HepG2 (cell line): ENCODE data around the gene DNAJC13. TPM values are rescaled to one million over a fixed set of nuclear protein-coding genes. Genes with fewer than 3 reads are reported as not detected.

Source experiments
- ATAC-seq: fragments of 200-7000 bp; cut with Tn5 transposase; 3 replicates; pipeline ENCODE4 v1.9.1; 2020; ENCODE audit warnings: mild to moderate bottlenecking, moderate library complexity
- BruUV-seq: library from RNA; stranded (reverse); fragments of 400-500 nt; replicated peaks from 2 replicates; lab custom pipeline; 2021; lab: Mats Ljungman, UMichigan
- CTCF ChIA-PET: fragments of 300-600 bp; formaldehyde crosslinking; extraction: SDS; loops from one replicate; lab custom pipeline; 2021; ENCODE audit warnings: low total read pairs, inconsistent platforms, low intra/inter-chr PET ratio; lab: Yijun Ruan, JAX
- POLR2A ChIA-PET: fragments of 350-600 bp; sonication (Branson Sonifier 250); formaldehyde crosslinking; loops from one replicate; lab custom pipeline; 2020; ENCODE audit warnings: antibody characterized with exemption, inconsistent platforms; lab: Yijun Ruan, JAX
- DNase-seq: peaks from one replicate; pipeline ENCODE4 v3.0.0-alpha.2; 2015; ENCODE audit warnings: low spot score
- FAIRE-seq: peaks from 3 replicates; lab custom pipeline; 2011; peaks lifted over from hg19 to GRCh38; lab: Jason Lieb, UNC
- H2AFZ ChIP-seq: one replicate; pipeline ENCODE4 v1.6.1; 2011; ENCODE audit warnings: low read length, inconsistent platforms
- H3K27ac ChIP-seq: fragments of 300-600 bp; 3 replicates; pipeline ENCODE4 v1.8.0; 2011; ENCODE audit warnings: mixed run types, mild to moderate bottlenecking, mixed read lengths, low read length, inconsistent platforms; ENCODE audit not compliant: insufficient read depth; ENCODE audit errors: extremely low read length
- H3K27me3 ChIP-seq, 2 experiments: fragments of 200-600 bp in 1 of 2; 2 replicates in 1 of 2; 3 replicates in 1 of 2; pipeline versions ENCODE4 v1.6.0 to v1.8.0; 2011; ENCODE audit warnings: low read length in 2 of 2, mild to moderate bottlenecking in 2 of 2, moderate library complexity in 2 of 2, inconsistent platforms in 1 of 2; ENCODE audit not compliant: insufficient read depth in 2 of 2, control insufficient read depth in 1 of 2
- H3K36me3 ChIP-seq, 2 experiments: fragments of 200-600 bp in 1 of 2; replicated peaks in 1 of 2; 2 replicates in 1 of 2; 3 replicates in 1 of 2; pipeline versions ENCODE4 v1.5.1 to v1.8.0; 2011; ENCODE audit warnings: low read length in 2 of 2, inconsistent platforms in 1 of 2; ENCODE audit not compliant: insufficient read depth in 2 of 2, control insufficient read depth in 1 of 2
- H3K4me1 ChIP-seq: 2 replicates; pipeline ENCODE4 v1.5.1; 2012; ENCODE audit warnings: low read length, inconsistent platforms; ENCODE audit not compliant: insufficient read depth
- H3K4me2 ChIP-seq: 2 replicates; pipeline ENCODE4 v1.6.0; 2011; ENCODE audit warnings: low read depth, low read length, inconsistent platforms
- H3K4me3 ChIP-seq, 3 experiments: fragments of 200-600 bp in 1 of 3; sonication (generic), shearing (Covaris generic) in 1 of 3; replicated peaks in 1 of 3; 2 replicates each; pipeline ENCODE4 v1.5.1; 2011 to 2016; ENCODE audit warnings: low read length in 3 of 3, inconsistent platforms in 2 of 3, low read depth in 2 of 3, mild to moderate bottlenecking in 2 of 3, control low read depth in 1 of 3, mixed read lengths in 1 of 3; ENCODE audit not compliant: insufficient read depth in 1 of 3
- H3K79me2 ChIP-seq: one replicate; pipeline ENCODE4 v1.6.1; 2011; ENCODE audit warnings: low read length, inconsistent platforms; ENCODE audit not compliant: insufficient read depth
- H3K9ac ChIP-seq: 2 replicates; pipeline ENCODE4 v1.6.0; 2011; ENCODE audit warnings: mild to moderate bottlenecking, low read depth, low read length, inconsistent platforms; ENCODE audit not compliant: insufficient read depth
- H3K9me3 ChIP-seq: 2 replicates; pipeline ENCODE4 v1.5.1; 2012; ENCODE audit warnings: mild to moderate bottlenecking, low read length
- H4K20me1 ChIP-seq: 2 replicates; pipeline ENCODE4 v1.6.0; 2011; ENCODE audit warnings: inconsistent platforms, mild to moderate bottlenecking, low read length, moderate library complexity; ENCODE audit not compliant: insufficient read depth
- EEA1 ChIP-seq: sonication (generic); formaldehyde crosslinking; IDR thresholded peaks from 2 replicates; pipeline ENCODE4 v1.5.1; 2020; ENCODE audit warnings: mild to moderate bottlenecking, missing genetic modification reagents, borderline replicate concordance
- EED ChIP-seq: sonication (generic); formaldehyde crosslinking; IDR thresholded peaks from 2 replicates; pipeline ENCODE4 v1.5.0; 2020; ENCODE audit warnings: mild to moderate bottlenecking, missing genetic modification reagents
- FOXA1 ChIP-seq, 2 experiments: fragments of 450-650 bp in 1 of 2; sonication (generic) in 1 of 2; formaldehyde crosslinking in 1 of 2; IDR thresholded peaks; 2 replicates each; pipeline versions ENCODE4 v1.4.0 to v1.6.1; 2016 to 2020; ENCODE audit warnings: missing genetic modification reagents in 1 of 2
- GFI1 ChIP-seq: sonication (generic); formaldehyde crosslinking; IDR thresholded peaks from 2 replicates; pipeline ENCODE4 v1.5.0; 2020; ENCODE audit warnings: missing genetic modification reagents, mild to moderate bottlenecking, borderline replicate concordance
- GLI4 ChIP-seq: sonication (generic); formaldehyde crosslinking; IDR thresholded peaks from 2 replicates; pipeline ENCODE4 v1.5.1; 2020; ENCODE audit warnings: missing genetic modification reagents, mild to moderate bottlenecking, moderate library complexity, borderline replicate concordance
- KLF16 ChIP-seq, 2 experiments: sonication (generic) in 1 of 2; formaldehyde crosslinking in 1 of 2; IDR thresholded peaks; 2 replicates each; pipeline versions ENCODE4 v1.6.1 to v1.8.0; 2016 to 2023; ENCODE audit warnings: missing genetic modification reagents in 2 of 2, missing compliant biosample characterization in 1 of 2
- MAZ ChIP-seq, 2 experiments: sonication (generic) in 1 of 2; formaldehyde crosslinking in 1 of 2; IDR thresholded peaks; 2 replicates each; pipeline versions ENCODE4 v1.5.0 to v1.6.1; 2012 to 2020; ENCODE audit warnings: low read depth in 2 of 2, mild to moderate bottlenecking in 2 of 2, borderline replicate concordance in 1 of 2, improper control_type of control experiment in 1 of 2, low read length in 1 of 2, missing genetic modification reagents in 1 of 2, moderate library complexity in 1 of 2
- NFATC3 ChIP-seq: sonication (generic); formaldehyde crosslinking; IDR thresholded peaks from 2 replicates; pipeline ENCODE4 v1.5.1; 2020; ENCODE audit warnings: mild to moderate bottlenecking, missing genetic modification reagents
- RBFOX2 ChIP-seq: fragments of 200-400 bp; formaldehyde crosslinking; IDR thresholded peaks from 2 replicates; pipeline ENCODE4 v1.6.1; 2017; ENCODE audit warnings: low read depth, mild to moderate bottlenecking, low read length
- RXRB ChIP-seq: IDR thresholded peaks from 2 replicates; pipeline ENCODE4 v1.6.1; 2016; ENCODE audit warnings: borderline replicate concordance, missing genetic modification reagents, missing compliant biosample characterization
- SIN3B ChIP-seq: fragments of 150-350 bp; IDR thresholded peaks from 2 replicates; pipeline ENCODE4 v1.6.1; 2014; ENCODE audit warnings: low read length
- TCF7 ChIP-seq: sonication (generic); IDR thresholded peaks from 2 replicates; pipeline ENCODE4 v1.6.1; 2016; ENCODE audit warnings: antibody characterized with exemption, low read depth
- ZNF256 ChIP-seq: sonication (generic); formaldehyde crosslinking; conservative IDR thresholded peaks from 2 replicates; pipeline ENCODE4 v1.4.0; 2020; ENCODE audit warnings: missing genetic modification reagents
- ZNF441 ChIP-seq: sonication (generic); formaldehyde crosslinking; IDR thresholded peaks from 2 replicates; pipeline ENCODE4 v1.7.0; 2021; ENCODE audit warnings: missing genetic modification reagents, borderline replicate concordance
- ZNF512 ChIP-seq: sonication (generic); formaldehyde crosslinking; IDR thresholded peaks from 2 replicates; pipeline ENCODE4 v1.4.0; 2020; ENCODE audit warnings: mild to moderate bottlenecking, missing genetic modification reagents
- ZNF782 ChIP-seq: sonication (generic); formaldehyde crosslinking; IDR thresholded peaks from 2 replicates; pipeline ENCODE4 v1.4.0; 2020; ENCODE audit warnings: missing genetic modification reagents, mild to moderate bottlenecking, borderline replicate concordance
- WGBS: methylation state at CpG from one replicate; pipeline ENCODE4 v1.1.6; 2017; ENCODE audit warnings: low lambda C conversion rate; 5-methylcytosine and 5-hydroxymethylcytosine counted together
- in situ Hi-C: cut with HindIII; loops from 2 replicates; pipeline ENCODE4 v1.10.0; 2017; ENCODE audit warnings: low pct_unique_long_range_greater_than_20kb; ENCODE audit not compliant: extremely low pct_ligation_motif_present
- intact Hi-C: fragments of 100-400 bp; cut with micrococcal nuclease; formaldehyde crosslinking; loops from one replicate; pipeline ENCODE4 v1.10.0; 2022; ENCODE audit not compliant: unreplicated experiment
- polyA plus RNA-seq, 8 experiments: library from polyadenylated mRNA; depleted of rRNA in 3 of 8; stranded (reverse) in 7 of 8; unstranded in 1 of 8; fragments of >200 nt; fragmentation: Illumina TruSeq in 4 of 8; extraction: Trizol in 4 of 8; gene quantifications; 2 replicates each; pipeline versions ENCODE4 v1.2.1 to v1.2.3, GENCODE V29; 2011 to 2016; ENCODE audit warnings: low read depth in 4 of 8, missing spikeins in 1 of 8, mixed read lengths in 1 of 8; ENCODE audit not compliant: insufficient read depth in 1 of 8
- total RNA-seq, 5 experiments: library from RNA; depleted of rRNA; stranded (reverse); fragments of >200 nt; fragmentation: Illumina TruSeq; extraction: Trizol; gene quantifications; 2 replicates each; pipeline ENCODE4 v1.2.3, GENCODE V29; 2016; ENCODE audit warnings: low read depth in 1 of 5

Gene DNAJC13
- total and polyA plus RNA-seq, 2 of the 13 experiments (the other 11 are each of a cell fraction or from before 2014, with no cell fraction given), result 9.1 to 26.2 TPM

- in situ Hi-C loops, result no loop called here
- intact Hi-C loops, result no loop called here
- Histone ChIP-seq H2AFZ (no peak overlapping the region), H4K20me1 (no peaks in the 10 kb centered on the region), H3K27me3 (no peaks in the 10 kb centered on the region), H3K9ac (no peak overlapping the region), H3K4me3 (no peak overlapping the region), H3K79me2 (no peaks in the 10 kb centered on the region), H3K9me3 (no peaks in the 10 kb centered on the region), H3K4me1 (no peaks in the 10 kb centered on the region), H3K27ac (no peak overlapping the region), H3K36me3 (no peaks in the 10 kb centered on the region), H3K4me2 (no peak overlapping the region)
- FAIRE-seq, result no peak
- 37% methylated on average over 2 of the region's 2 CpGs for WGBS
- no peak for TF ChIP-seq EEA1 (CRISPR knock-in tag)
- TF ChIP-seq NFATC3 (CRISPR knock-in tag), result no peak
- no peak for TF ChIP-seq ZNF782 (CRISPR knock-in tag)
- no peak for TF ChIP-seq GFI1 (CRISPR knock-in tag)
- no peak for TF ChIP-seq RBFOX2
- no peak for TF ChIP-seq SIN3B
- TF ChIP-seq MAZ (IDR thresholded peaks at IDR 0.05; ENCODE audit: borderline replicate concordance, low read depth, low read length), result no peak
- TF ChIP-seq MAZ (CRISPR knock-in tag; IDR thresholded peaks at IDR 0.05; ENCODE audit: low read depth), result no peak
- BruUV-seq, result no TSS peak
- POLR2A ChIA-PET, result no interaction called here
- no peak for ATAC-seq
- CTCF ChIA-PET, result no interaction called here
- no peak for DNase-seq
Observed at GRCh38 chr3:132368515-132368914, 48.8 kb upstream of the DNAJC13 start.

GRCh38 chr3:132368962-132369361 lies 48.3 kb upstream of the DNAJC13 start:
- ATAC-seq (no peak), FAIRE-seq (no peak), DNase-seq (no peak)
- no peak overlapping the region for H3K27ac ChIP-seq
- ChIA-PET CTCF (no interaction called here), POLR2A (no interaction called here)
- intact Hi-C loops (no loop called here), in situ Hi-C loops (no loop called here)
- no peaks in the 10 kb centered on the region for H3K36me3 ChIP-seq
- H3K79me2 ChIP-seq, result no peaks in the 10 kb centered on the region
- no peaks in the 10 kb centered on the region for H3K4me1 ChIP-seq
- no peaks in the 10 kb centered on the region for H4K20me1 ChIP-seq
- no peaks in the 10 kb centered on the region for H3K9me3 ChIP-seq
- H3K4me3 ChIP-seq, result no peak overlapping the region
- H2AFZ ChIP-seq, result no peak overlapping the region
- BruUV-seq, result no TSS peak
- H3K4me2 ChIP-seq, result no peak overlapping the region
- H3K27me3 ChIP-seq, result no peaks in the 10 kb centered on the region
- H3K9ac ChIP-seq, result no peak overlapping the region
- TF ChIP-seq KLF16 (CRISPR knock-in tag; IDR thresholded peaks at IDR 0.05), result no peak
- TF ChIP-seq ZNF441, result no peak
- no peak for TF ChIP-seq TCF7
- no peak for TF ChIP-seq ZNF512 (CRISPR knock-in tag)
- TF ChIP-seq RXRB (CRISPR knock-in tag), result no peak
- no peak for TF ChIP-seq GLI4 (CRISPR knock-in tag)
- TF ChIP-seq FOXA1 (IDR thresholded peaks at IDR 0.05), result no peak
- TF ChIP-seq FOXA1 (CRISPR knock-in tag; IDR thresholded peaks at IDR 0.05), result no peak
- TF ChIP-seq MAZ (IDR thresholded peaks at IDR 0.05; ENCODE audit: borderline replicate concordance, low read depth, low read length), result no peak
- TF ChIP-seq MAZ (CRISPR knock-in tag; IDR thresholded peaks at IDR 0.05; ENCODE audit: low read depth), result no peak
- TF ChIP-seq EED (CRISPR knock-in tag), result no peak
- no peak for TF ChIP-seq ZNF256
